HG03095 (cell line): Measurements from ENCODE around the gene PBX1.

Source experiments
- ATAC-seq: cut with Tn5 transposase; IDR thresholded peaks from one replicate; pipeline ENCODE4 v1.9.1; 2021; ENCODE audit warnings: moderate library complexity; ENCODE audit not compliant: unreplicated experiment

PBX1 gene

DNA sequence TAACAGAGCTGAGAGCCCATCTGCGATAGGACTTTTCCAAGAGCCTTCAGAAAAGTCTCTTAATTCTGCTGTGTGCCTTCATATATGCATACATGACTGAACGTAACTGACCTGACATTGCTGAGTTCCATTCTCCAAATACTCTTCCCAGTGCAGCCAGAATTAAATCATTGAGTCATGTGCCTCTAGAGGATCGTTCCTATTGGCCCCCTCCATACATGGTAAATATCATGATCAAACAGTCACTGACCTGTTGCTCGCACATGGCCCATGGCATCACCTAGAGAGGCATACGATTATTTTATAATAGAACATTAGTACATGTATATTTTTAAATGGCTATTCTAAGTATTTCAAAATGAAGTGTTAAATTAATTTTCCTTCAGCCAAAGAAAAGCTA, 186.8 kb downstream of the PBX1 start:
- no peak for ATAC-seq

DNA sequence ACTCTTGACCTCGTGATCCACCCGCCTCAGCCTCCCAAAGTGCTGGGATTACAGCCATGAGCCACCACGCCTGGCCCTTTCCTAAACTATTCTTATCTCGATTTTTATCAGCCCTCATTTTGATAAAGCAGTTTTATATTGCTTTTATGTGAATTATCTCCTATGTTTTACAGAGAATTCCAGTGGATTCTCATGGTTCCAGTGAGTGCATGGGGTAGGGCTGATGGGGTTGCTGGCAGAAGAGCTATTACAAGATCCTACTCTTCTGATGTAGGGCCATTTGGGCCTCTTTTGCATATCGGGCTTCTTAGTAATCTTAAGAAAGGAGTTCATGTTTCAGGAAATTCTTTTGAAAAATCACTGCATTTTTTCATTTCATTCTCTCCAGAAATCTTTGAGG, 187.6 kb downstream of the PBX1 start:
- no peak for ATAC-seq

DNA sequence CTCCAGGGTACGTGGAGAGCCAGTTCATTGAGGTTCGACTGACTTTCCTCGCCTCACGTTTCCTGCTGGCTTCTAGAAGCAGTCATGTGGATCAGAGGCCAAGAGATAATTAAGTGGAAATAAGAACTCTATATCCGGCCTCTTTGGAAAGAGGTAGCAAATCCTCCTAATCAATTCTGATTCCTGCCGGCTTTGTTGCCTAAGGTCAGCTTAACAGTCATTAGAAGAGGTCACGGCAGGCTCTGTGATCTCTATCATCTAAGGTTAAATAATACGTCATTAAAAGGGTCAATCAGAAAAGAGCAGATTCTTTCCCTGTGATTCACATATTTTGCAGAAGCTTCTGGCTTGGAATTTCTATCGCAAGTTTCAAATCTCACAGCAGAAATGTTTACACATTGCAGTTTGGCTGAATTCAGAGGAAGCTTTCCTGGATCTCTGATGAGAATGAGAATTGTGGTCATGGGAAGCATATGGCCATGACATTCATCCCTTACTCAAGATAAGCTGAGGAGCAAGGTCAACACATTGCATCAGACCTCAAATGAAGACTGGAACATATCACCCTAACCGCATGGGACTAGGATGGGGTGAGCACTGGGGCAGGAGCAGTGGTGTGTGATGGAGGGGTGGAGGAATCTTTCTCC, 189.4 kb downstream of the PBX1 start:
- ATAC-seq: no peak

GRCh38 chr1:164753521-164754077, 194.6 kb downstream of the PBX1 start:
- ATAC-seq: no peak

GRCh38 chr1:164754088-164754600, 195.2 kb downstream of the PBX1 start:
- ATAC-seq: no peak

DNA sequence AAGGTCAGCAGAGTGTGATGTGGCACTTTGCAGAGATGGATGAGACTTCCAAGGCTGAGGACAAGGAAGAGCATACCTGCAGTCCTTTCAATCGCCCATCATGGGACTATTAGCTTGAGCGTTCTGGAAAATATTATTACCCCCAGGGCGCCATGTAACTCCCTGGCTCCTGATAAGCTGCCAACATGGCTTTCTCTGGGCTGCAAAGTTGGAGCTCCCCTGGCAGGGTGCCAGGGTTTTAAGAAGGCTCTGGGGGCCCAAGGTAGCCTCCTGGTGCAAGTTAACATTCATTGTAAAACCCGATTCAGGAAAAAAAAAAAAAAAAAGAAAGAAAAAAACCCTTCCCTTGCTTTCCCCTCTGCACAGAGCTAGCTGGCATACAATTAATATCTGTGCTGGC, 196.7 kb downstream of the PBX1 start:
- no peak for ATAC-seq

- ATAC-seq: no peak
Observed at GRCh38 chr1:164756741-164757140, 197.8 kb downstream of the PBX1 start.

- no peak for ATAC-seq
Observed at GRCh38 chr1:164757625-164758024, 198.6 kb downstream of the PBX1 start.

DNA sequence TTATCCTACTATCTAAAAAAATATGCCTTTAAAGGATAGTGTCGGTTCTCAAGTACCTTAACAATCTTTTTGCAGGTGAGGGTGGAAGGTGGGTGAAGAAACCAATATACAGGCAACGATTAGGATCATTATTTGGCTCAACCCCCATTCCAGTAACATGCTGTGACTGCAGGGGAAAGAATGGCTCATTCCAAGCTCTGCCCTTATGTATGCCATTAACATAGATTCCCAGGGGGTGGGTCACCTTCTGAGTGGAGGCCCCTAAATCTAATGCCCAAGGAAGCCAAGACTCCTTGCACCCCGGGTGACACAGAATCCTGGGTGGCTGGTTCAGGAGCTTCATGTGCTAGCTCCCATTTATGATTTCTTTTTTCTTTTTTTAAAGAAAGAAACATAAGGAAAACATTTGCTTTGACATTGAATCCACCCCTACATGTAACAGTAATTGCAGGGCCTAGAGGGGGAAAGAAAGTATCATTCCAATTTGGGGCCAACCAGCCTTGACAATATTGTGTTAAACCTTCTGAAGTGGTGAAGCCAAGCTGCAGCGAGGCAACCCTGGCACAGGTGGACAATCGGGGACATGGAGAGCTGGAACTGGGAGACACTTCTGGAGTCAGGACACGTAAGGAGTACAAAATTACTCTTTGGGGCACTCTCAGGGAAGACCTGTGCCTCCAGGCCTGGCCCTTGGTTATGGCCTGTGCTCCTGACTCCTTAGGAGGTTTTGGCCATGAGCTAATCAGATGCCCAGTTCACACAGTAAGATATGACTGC, 200.3 kb downstream of the PBX1 start:
- ATAC-seq: no peak

DNA sequence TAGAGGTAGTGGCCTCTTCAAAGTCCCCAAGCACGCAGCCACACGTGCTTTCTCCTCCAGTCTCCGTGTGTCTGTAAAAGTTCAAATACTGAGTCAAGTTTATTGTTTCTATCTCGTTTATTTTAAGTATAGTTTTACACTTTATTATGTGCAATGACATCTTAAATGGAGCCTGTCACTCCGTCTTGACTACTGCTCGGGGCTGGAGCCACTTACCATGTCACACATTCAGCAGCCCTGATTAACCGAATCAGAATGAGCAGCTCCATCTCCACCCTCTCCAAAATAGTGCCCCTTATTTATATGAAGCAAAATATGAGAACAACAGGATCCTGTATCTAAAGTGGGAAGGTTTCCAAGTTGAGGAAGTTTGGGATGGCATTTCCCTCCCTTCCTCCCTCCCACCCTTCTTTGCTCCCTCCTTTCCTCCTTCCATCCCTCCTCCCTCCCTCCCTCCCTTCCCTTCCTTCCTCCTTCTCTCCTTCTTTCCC, 201.0 kb downstream of the PBX1 start:
- ATAC-seq: no peak

DNA sequence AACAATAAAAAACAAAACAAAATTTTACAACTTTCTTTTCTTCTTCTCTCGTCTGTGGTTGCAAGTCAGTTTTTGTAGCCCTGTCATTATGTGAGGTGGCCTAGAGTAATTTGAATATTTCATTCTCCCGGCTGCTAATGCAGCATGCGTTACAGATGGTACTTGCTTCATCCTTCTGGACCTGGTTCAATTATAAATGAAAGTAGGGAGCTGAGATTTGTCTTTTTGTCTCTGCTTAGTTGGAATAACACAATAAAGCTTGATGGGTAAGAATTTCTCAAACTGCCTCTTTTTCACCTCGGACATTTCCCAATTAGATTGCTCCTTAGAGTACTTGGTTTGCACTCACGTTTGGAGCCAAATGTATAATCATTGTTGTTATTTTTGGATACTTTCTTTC, 201.6 kb downstream of the PBX1 start:
- ATAC-seq: no peak

DNA sequence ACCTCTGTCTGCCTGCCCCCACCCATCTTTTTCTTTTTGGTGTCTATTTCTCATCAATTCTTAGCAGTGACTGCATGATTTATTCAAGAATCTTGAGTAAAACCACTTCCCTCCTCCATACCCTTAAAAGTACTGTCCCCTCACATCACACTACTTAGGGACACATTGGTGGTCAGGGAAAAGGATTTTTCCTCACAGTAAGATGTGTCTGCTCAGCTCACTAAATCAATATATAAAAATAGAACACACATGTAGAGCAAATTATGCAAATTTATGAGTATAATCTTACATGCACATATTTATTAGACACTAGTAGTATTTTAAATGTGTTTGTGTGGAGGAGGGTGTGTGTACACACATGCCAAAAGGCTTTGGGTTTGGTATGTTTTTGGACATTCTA, 202.0 kb downstream of the PBX1 start:
- ATAC-seq: no peak

GRCh38 chr1:164763098-164763497, 204.1 kb downstream of the PBX1 start:
- ATAC-seq: no peak

DNA sequence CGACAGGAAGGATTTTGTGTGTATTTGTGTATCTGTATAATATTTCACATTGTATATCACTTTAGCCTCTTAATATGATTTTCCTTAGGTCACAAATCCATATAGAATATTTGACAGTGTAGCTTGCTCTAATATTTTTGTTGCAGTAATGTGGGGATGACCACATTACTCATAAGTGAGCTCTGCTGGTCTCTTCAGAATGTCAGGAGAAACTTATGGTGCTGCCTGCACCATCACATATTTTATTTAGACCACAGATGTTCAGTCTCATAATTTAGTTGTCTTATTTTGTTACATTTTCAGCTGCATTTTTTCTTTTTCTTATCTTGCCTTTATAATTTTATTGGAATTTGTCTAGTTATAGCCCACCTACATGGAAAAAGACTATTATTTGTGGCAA, 205.3 kb downstream of the PBX1 start:
- ATAC-seq: no peak

GRCh38 chr1:164765557-164765956, 206.6 kb downstream of the PBX1 start:
- no peak for ATAC-seq

DNA sequence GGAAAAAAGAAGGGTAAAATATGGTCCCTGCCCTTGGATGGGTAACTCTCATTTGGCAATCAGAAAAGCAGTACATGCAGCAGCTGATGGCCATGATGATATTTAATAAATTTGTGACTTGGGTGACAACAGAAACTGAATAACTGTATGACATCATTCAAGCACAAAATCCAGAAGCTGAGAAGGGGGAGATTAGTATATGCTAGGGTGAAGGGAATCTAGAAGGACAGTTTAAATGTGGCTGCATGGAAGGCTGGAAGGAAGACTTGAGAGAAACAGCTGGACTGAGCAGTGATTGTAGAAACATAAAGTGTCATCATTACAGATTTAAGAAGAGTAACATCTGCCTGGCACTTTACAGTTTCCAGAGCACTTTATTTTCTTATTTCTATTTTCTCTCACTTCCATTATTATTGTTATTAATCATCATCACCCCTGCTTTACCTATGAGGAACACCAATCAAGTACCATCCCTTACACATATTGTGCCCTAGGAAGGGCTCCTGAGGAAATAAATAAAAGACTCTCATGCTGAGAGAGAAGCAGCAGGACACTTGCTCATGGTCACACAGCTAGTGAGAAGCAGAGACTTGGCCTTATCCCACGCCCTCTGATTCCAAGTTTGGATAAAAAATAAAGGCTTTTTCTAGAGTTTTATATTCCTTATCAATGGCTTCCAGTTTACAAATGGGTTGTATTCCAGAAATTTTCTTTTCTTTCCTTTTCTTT, 207.2 kb downstream of the PBX1 start:
- ATAC-seq: no peak

- no peak for ATAC-seq
Observed at GRCh38 chr1:164767752-164768402, 208.9 kb downstream of the PBX1 start.

DNA sequence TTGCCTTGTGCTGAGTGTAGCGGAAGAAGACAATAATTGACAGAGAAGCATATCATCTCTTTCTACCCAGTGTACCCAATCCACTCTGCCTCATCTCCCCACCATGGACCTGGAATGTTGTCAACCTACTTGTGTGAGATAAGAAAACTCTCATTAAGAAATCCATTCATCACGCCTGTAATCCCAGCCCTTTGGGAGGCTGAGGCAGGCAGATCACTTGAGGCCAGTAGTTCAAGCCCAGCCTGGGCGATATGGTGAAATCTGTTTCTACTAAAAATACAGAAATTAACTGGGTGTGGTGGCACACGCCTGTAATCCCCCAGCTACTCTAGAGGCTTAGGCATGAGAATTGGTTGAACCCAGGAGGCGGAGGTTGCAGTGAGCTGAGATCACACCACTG, 209.6 kb downstream of the PBX1 start:
- no peak for ATAC-seq

DNA sequence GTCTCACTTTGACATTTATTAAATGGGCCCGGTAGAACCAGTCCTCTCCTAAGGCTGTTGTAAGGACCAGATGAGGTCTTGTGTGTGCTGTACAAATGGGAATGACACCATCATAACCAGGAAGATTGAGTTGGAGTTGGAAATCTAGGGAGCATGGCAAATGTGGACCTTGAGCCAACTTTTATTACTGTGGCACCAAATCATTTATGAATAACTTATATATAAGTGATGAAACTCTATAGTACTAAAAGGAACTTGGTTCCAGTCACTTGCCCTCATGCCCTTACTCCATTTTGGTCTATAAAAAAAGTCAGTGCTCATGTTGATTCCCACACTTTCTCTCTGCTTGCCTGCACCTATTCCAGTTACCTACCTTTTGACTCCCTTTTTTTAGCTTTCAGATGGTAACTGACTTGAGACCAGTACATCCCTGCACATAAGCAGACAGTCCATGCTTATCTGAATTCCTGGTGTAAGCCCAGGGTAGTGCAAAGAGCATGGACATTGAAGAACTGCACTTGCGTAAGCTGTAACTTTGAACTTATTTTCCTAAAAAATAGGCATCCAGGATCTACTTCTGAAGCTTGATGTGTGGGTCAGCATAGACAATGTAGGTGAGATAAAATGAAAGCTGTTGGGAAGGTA, 210.6 kb downstream of the PBX1 start:
- no peak for ATAC-seq

- no peak for ATAC-seq
Observed at GRCh38 chr1:164770131-164770529, 211.1 kb downstream of the PBX1 start.
